K562 (cell line): ENCODE measurements around the gene KBTBD2. TPM values are rescaled to one million over a fixed set of nuclear protein-coding genes. Genes with fewer than 3 reads are reported as not detected.

ENCODE experiments used
- FOXK1 ChIP-seq: sonication (generic); formaldehyde crosslinking; IDR thresholded peaks from 2 replicates; pipeline ENCODE4 v1.8.0; 2022; ENCODE audit warnings: missing genetic modification reagents, mild to moderate bottlenecking, borderline replicate concordance
- KDM1A ChIP-seq, 2 experiments: fragments of 450-650 bp; IDR thresholded peaks; 2 replicates each; pipeline ENCODE4 v1.6.1; 2016; ENCODE audit warnings: mild to moderate bottlenecking in 2 of 2
- NFYB ChIP-seq: IDR thresholded peaks from 2 replicates; pipeline ENCODE4 v1.6.1; 2011; ENCODE audit warnings: mild to moderate bottlenecking, moderate library complexity; ENCODE audit not compliant: insufficient read length; ENCODE audit errors: extremely low read depth
- POLR2B ChIP-seq: fragments of 450-650 bp; IDR thresholded peaks from 2 replicates; pipeline ENCODE4 v1.6.1; 2018; ENCODE audit warnings: low read depth; ENCODE audit not compliant: partially characterized antibody
- ZNF3 ChIP-seq: fragments of 250-450 bp; sonication (Bioruptor Pico); IDR thresholded peaks from 2 replicates; pipeline ENCODE4 v1.5.0; 2021; ENCODE audit warnings: mild to moderate bottlenecking, moderate library complexity
- polyA plus RNA-seq, 8 experiments: library from polyadenylated mRNA; depleted of rRNA in 4 of 8; stranded (reverse) in 5 of 8; unstranded in 3 of 8; fragments of >200 nt; fragmentation: Nextera tagmentation in 2 of 8; fragmentation: Illumina TruSeq in 1 of 8; extraction: Ambion mirVana in 2 of 8; extraction: Trizol in 1 of 8; gene quantifications; 2 replicates each; pipeline versions ENCODE4 v1.2.1 to v1.2.3, GENCODE V29; 2011 to 2014; ENCODE audit warnings: inconsistent platforms in 1 of 8, missing spikeins in 1 of 8
- total RNA-seq, 7 experiments: library from RNA; depleted of rRNA in 6 of 7; stranded (reverse); fragments of >200 nt in 6 of 7; fragmentation: Illumina TruSeq in 2 of 7; extraction: Trizol in 2 of 7; gene quantifications; 2 replicates each; pipeline versions ENCODE4 v1.2.1 to v1.2.3, GENCODE V29; 2011 to 2021; ENCODE audit warnings: low replicate concordance in 1 of 7
- TF ChIP-seq, protein P1 (sequence below): fragments of 450-650 bp; IDR thresholded peaks from 2 replicates; pipeline ENCODE4 v1.6.1; 2016; ENCODE audit warnings: mild to moderate bottlenecking, moderate library complexity
- TF ChIP-seq, protein P2 (sequence below): fragments of 450-650 bp; formaldehyde crosslinking; IDR thresholded peaks from 2 replicates; pipeline ENCODE4 v1.4.0; 2020; ENCODE audit warnings: mild to moderate bottlenecking, mixed read lengths
- TF ChIP-seq, protein P3 (sequence below): fragments of 450-650 bp; IDR thresholded peaks from 2 replicates; pipeline ENCODE4 v1.6.1; 2017; ENCODE audit warnings: antibody characterized with exemption, mild to moderate bottlenecking

The KBTBD2 gene
- total and polyA plus RNA-seq, 9 of the 15 experiments (the other 6 are each of a cell fraction or from before 2014, with no cell fraction given) = 22.8 to 62.2 (median 30.8) TPM

DNA sequence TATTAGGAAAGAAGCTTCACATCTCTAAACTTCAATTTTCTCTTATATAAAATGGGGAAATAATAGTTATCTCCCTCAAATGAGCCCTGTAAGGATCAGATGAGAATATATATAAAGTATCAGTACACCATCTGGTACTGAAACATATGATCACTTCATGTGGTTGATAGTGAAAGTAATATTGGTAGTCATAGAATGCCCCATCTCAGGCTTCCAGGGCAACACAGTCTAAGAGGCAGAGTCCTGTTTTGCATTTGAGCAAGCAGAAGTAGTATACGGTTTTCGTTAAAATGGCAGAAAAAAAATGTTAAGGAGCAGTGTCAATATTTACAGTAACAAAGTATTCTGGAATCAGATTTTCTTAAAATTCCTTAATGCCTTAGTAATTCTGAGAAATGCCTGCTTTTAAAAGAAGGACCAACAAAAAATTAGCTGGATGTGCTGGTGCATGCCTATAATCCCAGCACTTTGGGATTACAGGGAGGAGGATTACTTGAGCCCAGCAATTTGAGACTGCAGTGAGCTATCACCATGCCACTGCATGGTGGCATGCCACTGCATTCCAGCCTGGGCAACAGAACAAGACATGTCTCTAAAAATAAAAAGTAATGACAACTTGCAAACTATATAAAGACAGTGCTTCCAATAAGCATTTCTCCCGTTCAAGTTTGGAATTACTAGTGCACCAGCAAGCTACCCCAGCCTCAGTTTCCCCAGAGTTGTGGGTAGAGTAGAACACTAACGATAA lies 19.8 kb downstream of the KBTBD2 start (continued):
- TF ChIP-seq, protein P1, sequence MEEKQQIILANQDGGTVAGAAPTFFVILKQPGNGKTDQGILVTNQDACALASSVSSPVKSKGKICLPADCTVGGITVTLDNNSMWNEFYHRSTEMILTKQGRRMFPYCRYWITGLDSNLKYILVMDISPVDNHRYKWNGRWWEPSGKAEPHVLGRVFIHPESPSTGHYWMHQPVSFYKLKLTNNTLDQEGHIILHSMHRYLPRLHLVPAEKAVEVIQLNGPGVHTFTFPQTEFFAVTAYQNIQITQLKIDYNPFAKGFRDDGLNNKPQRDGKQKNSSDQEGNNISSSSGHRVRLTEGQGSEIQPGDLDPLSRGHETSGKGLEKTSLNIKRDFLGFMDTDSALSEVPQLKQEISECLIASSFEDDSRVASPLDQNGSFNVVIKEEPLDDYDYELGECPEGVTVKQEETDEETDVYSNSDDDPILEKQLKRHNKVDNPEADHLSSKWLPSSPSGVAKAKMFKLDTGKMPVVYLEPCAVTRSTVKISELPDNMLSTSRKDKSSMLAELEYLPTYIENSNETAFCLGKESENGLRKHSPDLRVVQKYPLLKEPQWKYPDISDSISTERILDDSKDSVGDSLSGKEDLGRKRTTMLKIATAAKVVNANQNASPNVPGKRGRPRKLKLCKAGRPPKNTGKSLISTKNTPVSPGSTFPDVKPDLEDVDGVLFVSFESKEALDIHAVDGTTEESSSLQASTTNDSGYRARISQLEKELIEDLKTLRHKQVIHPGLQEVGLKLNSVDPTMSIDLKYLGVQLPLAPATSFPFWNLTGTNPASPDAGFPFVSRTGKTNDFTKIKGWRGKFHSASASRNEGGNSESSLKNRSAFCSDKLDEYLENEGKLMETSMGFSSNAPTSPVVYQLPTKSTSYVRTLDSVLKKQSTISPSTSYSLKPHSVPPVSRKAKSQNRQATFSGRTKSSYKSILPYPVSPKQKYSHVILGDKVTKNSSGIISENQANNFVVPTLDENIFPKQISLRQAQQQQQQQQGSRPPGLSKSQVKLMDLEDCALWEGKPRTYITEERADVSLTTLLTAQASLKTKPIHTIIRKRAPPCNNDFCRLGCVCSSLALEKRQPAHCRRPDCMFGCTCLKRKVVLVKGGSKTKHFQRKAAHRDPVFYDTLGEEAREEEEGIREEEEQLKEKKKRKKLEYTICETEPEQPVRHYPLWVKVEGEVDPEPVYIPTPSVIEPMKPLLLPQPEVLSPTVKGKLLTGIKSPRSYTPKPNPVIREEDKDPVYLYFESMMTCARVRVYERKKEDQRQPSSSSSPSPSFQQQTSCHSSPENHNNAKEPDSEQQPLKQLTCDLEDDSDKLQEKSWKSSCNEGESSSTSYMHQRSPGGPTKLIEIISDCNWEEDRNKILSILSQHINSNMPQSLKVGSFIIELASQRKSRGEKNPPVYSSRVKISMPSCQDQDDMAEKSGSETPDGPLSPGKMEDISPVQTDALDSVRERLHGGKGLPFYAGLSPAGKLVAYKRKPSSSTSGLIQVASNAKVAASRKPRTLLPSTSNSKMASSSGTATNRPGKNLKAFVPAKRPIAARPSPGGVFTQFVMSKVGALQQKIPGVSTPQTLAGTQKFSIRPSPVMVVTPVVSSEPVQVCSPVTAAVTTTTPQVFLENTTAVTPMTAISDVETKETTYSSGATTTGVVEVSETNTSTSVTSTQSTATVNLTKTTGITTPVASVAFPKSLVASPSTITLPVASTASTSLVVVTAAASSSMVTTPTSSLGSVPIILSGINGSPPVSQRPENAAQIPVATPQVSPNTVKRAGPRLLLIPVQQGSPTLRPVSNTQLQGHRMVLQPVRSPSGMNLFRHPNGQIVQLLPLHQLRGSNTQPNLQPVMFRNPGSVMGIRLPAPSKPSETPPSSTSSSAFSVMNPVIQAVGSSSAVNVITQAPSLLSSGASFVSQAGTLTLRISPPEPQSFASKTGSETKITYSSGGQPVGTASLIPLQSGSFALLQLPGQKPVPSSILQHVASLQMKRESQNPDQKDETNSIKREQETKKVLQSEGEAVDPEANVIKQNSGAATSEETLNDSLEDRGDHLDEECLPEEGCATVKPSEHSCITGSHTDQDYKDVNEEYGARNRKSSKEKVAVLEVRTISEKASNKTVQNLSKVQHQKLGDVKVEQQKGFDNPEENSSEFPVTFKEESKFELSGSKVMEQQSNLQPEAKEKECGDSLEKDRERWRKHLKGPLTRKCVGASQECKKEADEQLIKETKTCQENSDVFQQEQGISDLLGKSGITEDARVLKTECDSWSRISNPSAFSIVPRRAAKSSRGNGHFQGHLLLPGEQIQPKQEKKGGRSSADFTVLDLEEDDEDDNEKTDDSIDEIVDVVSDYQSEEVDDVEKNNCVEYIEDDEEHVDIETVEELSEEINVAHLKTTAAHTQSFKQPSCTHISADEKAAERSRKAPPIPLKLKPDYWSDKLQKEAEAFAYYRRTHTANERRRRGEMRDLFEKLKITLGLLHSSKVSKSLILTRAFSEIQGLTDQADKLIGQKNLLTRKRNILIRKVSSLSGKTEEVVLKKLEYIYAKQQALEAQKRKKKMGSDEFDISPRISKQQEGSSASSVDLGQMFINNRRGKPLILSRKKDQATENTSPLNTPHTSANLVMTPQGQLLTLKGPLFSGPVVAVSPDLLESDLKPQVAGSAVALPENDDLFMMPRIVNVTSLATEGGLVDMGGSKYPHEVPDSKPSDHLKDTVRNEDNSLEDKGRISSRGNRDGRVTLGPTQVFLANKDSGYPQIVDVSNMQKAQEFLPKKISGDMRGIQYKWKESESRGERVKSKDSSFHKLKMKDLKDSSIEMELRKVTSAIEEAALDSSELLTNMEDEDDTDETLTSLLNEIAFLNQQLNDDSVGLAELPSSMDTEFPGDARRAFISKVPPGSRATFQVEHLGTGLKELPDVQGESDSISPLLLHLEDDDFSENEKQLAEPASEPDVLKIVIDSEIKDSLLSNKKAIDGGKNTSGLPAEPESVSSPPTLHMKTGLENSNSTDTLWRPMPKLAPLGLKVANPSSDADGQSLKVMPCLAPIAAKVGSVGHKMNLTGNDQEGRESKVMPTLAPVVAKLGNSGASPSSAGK = no peak
- TF ChIP-seq, protein P2, sequence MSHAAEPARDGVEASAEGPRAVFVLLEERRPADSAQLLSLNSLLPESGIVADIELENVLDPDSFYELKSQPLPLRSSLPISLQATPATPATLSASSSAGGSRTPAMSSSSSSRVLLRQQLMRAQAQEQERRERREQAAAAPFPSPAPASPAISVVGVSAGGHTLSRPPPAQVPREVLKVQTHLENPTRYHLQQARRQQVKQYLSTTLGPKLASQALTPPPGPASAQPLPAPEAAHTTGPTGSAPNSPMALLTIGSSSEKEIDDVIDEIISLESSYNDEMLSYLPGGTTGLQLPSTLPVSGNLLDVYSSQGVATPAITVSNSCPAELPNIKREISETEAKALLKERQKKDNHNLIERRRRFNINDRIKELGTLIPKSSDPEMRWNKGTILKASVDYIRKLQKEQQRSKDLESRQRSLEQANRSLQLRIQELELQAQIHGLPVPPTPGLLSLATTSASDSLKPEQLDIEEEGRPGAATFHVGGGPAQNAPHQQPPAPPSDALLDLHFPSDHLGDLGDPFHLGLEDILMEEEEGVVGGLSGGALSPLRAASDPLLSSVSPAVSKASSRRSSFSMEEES (CRISPR knock-in tag) = no peak
- TF ChIP-seq, protein P3, sequence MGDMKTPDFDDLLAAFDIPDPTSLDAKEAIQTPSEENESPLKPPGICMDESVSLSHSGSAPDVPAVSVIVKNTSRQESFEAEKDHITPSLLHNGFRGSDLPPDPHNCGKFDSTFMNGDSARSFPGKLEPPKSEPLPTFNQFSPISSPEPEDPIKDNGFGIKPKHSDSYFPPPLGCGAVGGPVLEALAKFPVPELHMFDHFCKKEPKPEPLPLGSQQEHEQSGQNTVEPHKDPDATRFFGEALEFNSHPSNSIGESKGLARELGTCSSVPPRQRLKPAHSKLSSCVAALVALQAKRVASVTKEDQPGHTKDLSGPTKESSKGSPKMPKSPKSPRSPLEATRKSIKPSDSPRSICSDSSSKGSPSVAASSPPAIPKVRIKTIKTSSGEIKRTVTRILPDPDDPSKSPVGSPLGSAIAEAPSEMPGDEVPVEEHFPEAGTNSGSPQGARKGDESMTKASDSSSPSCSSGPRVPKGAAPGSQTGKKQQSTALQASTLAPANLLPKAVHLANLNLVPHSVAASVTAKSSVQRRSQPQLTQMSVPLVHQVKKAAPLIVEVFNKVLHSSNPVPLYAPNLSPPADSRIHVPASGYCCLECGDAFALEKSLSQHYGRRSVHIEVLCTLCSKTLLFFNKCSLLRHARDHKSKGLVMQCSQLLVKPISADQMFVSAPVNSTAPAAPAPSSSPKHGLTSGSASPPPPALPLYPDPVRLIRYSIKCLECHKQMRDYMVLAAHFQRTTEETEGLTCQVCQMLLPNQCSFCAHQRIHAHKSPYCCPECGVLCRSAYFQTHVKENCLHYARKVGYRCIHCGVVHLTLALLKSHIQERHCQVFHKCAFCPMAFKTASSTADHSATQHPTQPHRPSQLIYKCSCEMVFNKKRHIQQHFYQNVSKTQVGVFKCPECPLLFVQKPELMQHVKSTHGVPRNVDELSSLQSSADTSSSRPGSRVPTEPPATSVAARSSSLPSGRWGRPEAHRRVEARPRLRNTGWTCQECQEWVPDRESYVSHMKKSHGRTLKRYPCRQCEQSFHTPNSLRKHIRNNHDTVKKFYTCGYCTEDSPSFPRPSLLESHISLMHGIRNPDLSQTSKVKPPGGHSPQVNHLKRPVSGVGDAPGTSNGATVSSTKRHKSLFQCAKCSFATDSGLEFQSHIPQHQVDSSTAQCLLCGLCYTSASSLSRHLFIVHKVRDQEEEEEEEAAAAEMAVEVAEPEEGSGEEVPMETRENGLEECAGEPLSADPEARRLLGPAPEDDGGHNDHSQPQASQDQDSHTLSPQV = no peak
- TF ChIP-seq NFYB (no peak), FOXK1 (CRISPR knock-in tag) (no peak), ZNF3 (CRISPR knock-in tag) (no peak), KDM1A (IDR thresholded peaks at IDR 0.05) (no peak), POLR2B (no peak)
